Measurements from ENCODE around the gene FLT4.

GRCh38 chr5:180631549-180632383, 17.6 kb downstream of the FLT4 start:
- TF ChIP-seq POLR3G (IDR thresholded peaks at IDR 0.05; ENCODE audit: extremely low read depth, insufficient read length, insufficient replicate concordance) = no peak
- TF ChIP-seq ZNF274 (IDR thresholded peaks at IDR 0.05; ENCODE audit: borderline replicate concordance, low read depth, low read length) = no peak
- no peak for TF ChIP-seq KLF13 (tag; IDR thresholded peaks at IDR 0.05; ENCODE audit: borderline replicate concordance, low read depth)
- no peak for TF ChIP-seq EZH2 (IDR thresholded peaks at IDR 0.05; ENCODE audit: borderline replicate concordance, low read depth, low read length)
- TF ChIP-seq KDM4B (IDR thresholded peaks at IDR 0.05; ENCODE audit: borderline replicate concordance in 2 of 2, low read depth in 1 of 2) = no peak
- TF ChIP-seq POLR2A (conservative IDR thresholded peaks at IDR 0.05) = no peak
- TF ChIP-seq HEY1 (CRISPR knock-in tag; IDR thresholded peaks at IDR 0.05; ENCODE audit: borderline replicate concordance) = no peak
- no peak for TF ChIP-seq TEAD1 (CRISPR knock-in tag; IDR thresholded peaks at IDR 0.05)
- TF ChIP-seq CTCF (IDR thresholded peaks at IDR 0.05 in 2 of 3, conservative IDR thresholded peaks at IDR 0.05 in 1 of 3; ENCODE audit: insufficient read depth in 2 of 3, low read depth in 1 of 3, low read length in 3 of 3) = no peak
- TF ChIP-seq ESRRA (IDR thresholded peaks at IDR 0.05; ENCODE audit: borderline replicate concordance, low read depth) = no peak
- no peak for TF ChIP-seq E2F1 (CRISPR knock-in tag; IDR thresholded peaks at IDR 0.05)
- TF ChIP-seq KDM2B (CRISPR knock-in tag; IDR thresholded peaks at IDR 0.05) = no peak
- TF ChIP-seq SMAD4 (CRISPR knock-in tag; conservative IDR thresholded peaks at IDR 0.05) = no peak
- TF ChIP-seq E2F4 (CRISPR knock-in tag; IDR thresholded peaks at IDR 0.05; ENCODE audit: low read depth) = no peak
